Measurements from ENCODE around the gene NOL3.

NOL3 gene

DNA sequence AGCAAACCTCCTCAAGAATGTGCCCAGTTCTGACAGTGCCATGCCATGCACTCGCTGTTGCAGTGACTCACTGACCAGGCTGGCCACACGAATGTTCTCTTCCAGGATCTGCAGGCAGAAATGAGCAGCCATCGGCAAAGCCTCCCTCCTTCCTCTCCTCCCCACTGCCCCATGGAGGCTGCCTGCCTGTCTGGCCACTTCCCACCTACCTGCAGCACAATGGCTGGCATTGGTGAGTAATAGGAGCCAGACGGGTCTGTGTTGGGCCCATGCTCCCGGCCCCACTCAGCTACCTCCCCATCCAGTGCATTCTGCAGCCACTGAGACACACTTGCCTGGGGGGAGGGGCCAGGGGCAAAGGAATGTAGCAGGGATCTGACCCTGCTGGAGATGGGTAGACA is 16.2 kb downstream of the NOL3 start:
- H3K4me3 ChIP-seq (ENCODE audit: low read length, poor library complexity, severe bottlenecking) = no peak overlapping the region
- no peak overlapping the region for H3K9ac ChIP-seq (ENCODE audit: low read depth, low read length, poor library complexity, severe bottlenecking)
- H3K9me2 ChIP-seq (replicated peaks; ENCODE audit: low read depth, low read length) = no peaks in the 10 kb centered on the region
- TF ChIP-seq EZH2phosphoT487 (IDR thresholded peaks at IDR 0.05; ENCODE audit: borderline replicate concordance) (no peak), CTCF (conservative IDR thresholded peaks at IDR 0.05; ENCODE audit: low read length) (no peak)
- no peaks in the 10 kb centered on the region for H3K36me3 ChIP-seq (ENCODE audit: insufficient read depth, low read length)
- H3K9me3 ChIP-seq (ENCODE audit: insufficient read depth, low read depth, low read length) = no peaks in the 10 kb centered on the region
- no peak overlapping the region for H3K4me2 ChIP-seq (ENCODE audit: low read depth, low read length, poor library complexity, severe bottlenecking)
- no peaks in the 10 kb centered on the region for H3K27me3 ChIP-seq (ENCODE audit: insufficient read depth, low read length, poor library complexity, severe bottlenecking)
- peaks cover 20% of the 10 kb centered on the region for H4K20me1 ChIP-seq (ENCODE audit: insufficient read depth, low read length, poor library complexity, severe bottlenecking)
- H2AFZ ChIP-seq (ENCODE audit: low read length) = no peak overlapping the region
- peaks cover 13% of the 10 kb centered on the region for H3K79me2 ChIP-seq (ENCODE audit: insufficient read depth, low read length)
- H3F3A ChIP-seq (ENCODE audit: low read depth) = no peaks in the 10 kb centered on the region
- peaks cover 19% of the 10 kb centered on the region for H3K4me1 ChIP-seq (ENCODE audit: insufficient read depth, low read length, poor library complexity, severe bottlenecking)

DNA sequence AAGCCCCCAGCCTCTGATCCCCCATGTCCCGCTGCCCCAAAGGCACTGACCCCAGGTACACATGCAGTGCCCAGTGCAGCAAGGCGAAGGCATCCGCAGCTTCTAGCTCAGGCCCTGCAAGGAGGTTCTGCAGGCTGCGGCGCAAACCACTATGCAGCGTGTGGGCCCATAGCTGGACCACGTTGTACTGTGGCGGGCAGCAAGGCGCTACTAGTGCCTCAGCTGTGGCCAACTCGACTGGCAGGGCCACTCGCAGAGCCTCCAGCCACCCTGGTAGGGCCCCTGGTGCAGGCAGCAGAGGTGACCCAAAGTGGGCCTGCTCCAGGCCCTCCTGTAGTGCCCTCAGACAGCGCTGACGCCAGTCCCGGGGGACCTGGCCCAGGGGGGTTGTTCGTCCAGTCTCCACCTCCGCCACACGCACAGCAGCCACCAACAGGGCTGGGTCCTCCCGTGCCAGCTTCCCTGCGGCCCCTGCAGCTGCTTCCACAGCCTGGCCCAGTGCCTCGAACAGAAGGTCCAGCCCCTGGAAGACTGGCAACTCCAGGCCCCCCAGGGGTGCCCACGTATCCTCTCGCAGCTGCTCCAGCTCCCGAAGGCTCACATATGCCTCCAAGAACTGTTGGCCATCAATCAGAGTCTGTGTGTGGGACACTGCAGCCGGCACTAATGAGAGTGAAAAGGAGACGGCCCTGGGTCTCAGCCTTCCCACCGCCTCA is 17.0 kb downstream of the NOL3 start:
- Histone ChIP-seq H2AFZ (ENCODE audit: low read length) (no peak overlapping the region), H3K79me2 (ENCODE audit: insufficient read depth, low read length) (peaks cover 14% of the 10 kb centered on the region), H3K4me1 (ENCODE audit: insufficient read depth, low read length, poor library complexity, severe bottlenecking) (peaks cover 16% of the 10 kb centered on the region), H3K9ac (ENCODE audit: low read depth, low read length, poor library complexity, severe bottlenecking) (no peak overlapping the region), H3K4me2 (ENCODE audit: low read depth, low read length, poor library complexity, severe bottlenecking) (no peak overlapping the region), H3K9me3 (ENCODE audit: insufficient read depth, low read depth, low read length) (no peaks in the 10 kb centered on the region), H3K9me2 (replicated peaks; ENCODE audit: low read depth, low read length) (no peaks in the 10 kb centered on the region), H3K36me3 (ENCODE audit: insufficient read depth, low read length) (no peaks in the 10 kb centered on the region), H3K4me3 (ENCODE audit: low read length, poor library complexity, severe bottlenecking) (no peak overlapping the region), H4K20me1 (ENCODE audit: insufficient read depth, low read length, poor library complexity, severe bottlenecking) (peaks cover 20% of the 10 kb centered on the region), H3K27me3 (ENCODE audit: insufficient read depth, low read length, poor library complexity, severe bottlenecking) (no peaks in the 10 kb centered on the region), H3F3A (ENCODE audit: low read depth) (no peaks in the 10 kb centered on the region)
- TF ChIP-seq EZH2phosphoT487 (IDR thresholded peaks at IDR 0.05; ENCODE audit: borderline replicate concordance) (no peak), CTCF (conservative IDR thresholded peaks at IDR 0.05; ENCODE audit: low read length) (no peak)

- H3K9me2 ChIP-seq (replicated peaks; ENCODE audit: low read depth, low read length) = no peaks in the 10 kb centered on the region
- H2AFZ ChIP-seq (ENCODE audit: low read length) = no peak overlapping the region
- no peaks in the 10 kb centered on the region for H3K27me3 ChIP-seq (ENCODE audit: insufficient read depth, low read length, poor library complexity, severe bottlenecking)
- peaks cover 14% of the 10 kb centered on the region for H3K79me2 ChIP-seq (ENCODE audit: insufficient read depth, low read length)
- H3K4me1 ChIP-seq (ENCODE audit: insufficient read depth, low read length, poor library complexity, severe bottlenecking) = peaks cover 9% of the 10 kb centered on the region
- H3F3A ChIP-seq (ENCODE audit: low read depth) = no peaks in the 10 kb centered on the region
- peaks cover 22% of the 10 kb centered on the region for H4K20me1 ChIP-seq (ENCODE audit: insufficient read depth, low read length, poor library complexity, severe bottlenecking)
- H3K4me3 ChIP-seq (ENCODE audit: low read length, poor library complexity, severe bottlenecking) = no peak overlapping the region
- H3K36me3 ChIP-seq (ENCODE audit: insufficient read depth, low read length) = no peaks in the 10 kb centered on the region
- H3K9ac ChIP-seq (ENCODE audit: low read depth, low read length, poor library complexity, severe bottlenecking) = no peak overlapping the region
- TF ChIP-seq CTCF (conservative IDR thresholded peaks at IDR 0.05; ENCODE audit: low read length) = no peak
- H3K4me2 ChIP-seq (ENCODE audit: low read depth, low read length, poor library complexity, severe bottlenecking) = no peak overlapping the region
- H3K9me3 ChIP-seq (ENCODE audit: insufficient read depth, low read depth, low read length) = no peaks in the 10 kb centered on the region
These were observed 18.0 kb downstream of the NOL3 start for GRCh38 chr16:67188323-67188722.
